H9 (cell line): ENCODE measurements around the gene CYTH4. TPM values are rescaled to one million over a fixed set of nuclear protein-coding genes. Genes with fewer than 3 reads are reported as not detected.

Experiments used
- DNase-seq: peaks from one replicate; pipeline ENCODE4 v3.0.0-alpha.2; 2017
- H2AFZ ChIP-seq: one replicate; pipeline ENCODE4 v1.6.1; 2013; ENCODE audit warnings: mild to moderate bottlenecking, low read length, control low read depth, moderate library complexity
- H2AK5ac ChIP-seq: 2 replicates; pipeline ENCODE4 v1.6.1; 2013; ENCODE audit warnings: low read length, control low read depth, mixed read lengths; ENCODE audit not compliant: insufficient read length
- H2BK120ac ChIP-seq: one replicate; pipeline ENCODE4 v1.6.1; 2013; ENCODE audit warnings: low read depth, mild to moderate bottlenecking, low read length, control low read depth, inconsistent platforms; ENCODE audit not compliant: poor library complexity, severe bottlenecking
- H2BK12ac ChIP-seq: 2 replicates; pipeline ENCODE4 v1.6.1; 2013; ENCODE audit warnings: low read length, control low read depth, mixed read lengths, low read depth; ENCODE audit not compliant: insufficient read length
- H2BK15ac ChIP-seq: 2 replicates; pipeline ENCODE4 v1.6.1; 2013; ENCODE audit warnings: low read depth, low read length, control low read depth
- H2BK20ac ChIP-seq: one replicate; pipeline ENCODE4 v1.6.1; 2013; ENCODE audit warnings: low read depth, mild to moderate bottlenecking, low read length, control low read depth, inconsistent platforms; ENCODE audit not compliant: poor library complexity, severe bottlenecking
- H2BK5ac ChIP-seq: 2 replicates; pipeline ENCODE4 v1.6.1; 2013; ENCODE audit warnings: low read length, control low read depth, mixed read lengths; ENCODE audit not compliant: insufficient read length
- H3K14ac ChIP-seq: 2 replicates; pipeline ENCODE4 v1.6.1; 2013; ENCODE audit warnings: low read length, control low read depth; ENCODE audit not compliant: insufficient read depth
- H3K18ac ChIP-seq: 2 replicates; pipeline ENCODE4 v1.6.1; 2013; ENCODE audit warnings: low read depth, mild to moderate bottlenecking, mixed read lengths, low read length, control low read depth; ENCODE audit not compliant: insufficient read length
- H3K23ac ChIP-seq: 2 replicates; pipeline ENCODE4 v1.6.1; 2013; ENCODE audit warnings: low read length, control low read depth, mixed read lengths, low read depth; ENCODE audit not compliant: insufficient read length
- H3K23me2 ChIP-seq: 2 replicates; pipeline ENCODE4 v1.6.1; 2013; ENCODE audit warnings: low read depth, mild to moderate bottlenecking, mixed read lengths, low read length, control low read depth; ENCODE audit not compliant: insufficient read length, poor library complexity, severe bottlenecking
- H3K27ac ChIP-seq: 2 replicates; pipeline ENCODE4 v1.5.1; 2013; ENCODE audit warnings: low read length, control low read depth, mixed read lengths, low read depth; ENCODE audit not compliant: insufficient read length
- H3K27me3 ChIP-seq: 2 replicates; pipeline ENCODE4 v1.6.1; 2013; ENCODE audit warnings: low read length, control low read depth, inconsistent platforms; ENCODE audit not compliant: insufficient read depth
- H3K4ac ChIP-seq: 2 replicates; pipeline ENCODE4 v1.6.1; 2013; ENCODE audit warnings: low read depth, mild to moderate bottlenecking, control low read depth, inconsistent platforms, low read length, moderate library complexity
- H3K4me1 ChIP-seq: 2 replicates; pipeline ENCODE4 v1.6.1; 2013; ENCODE audit warnings: low read length, control low read depth, inconsistent platforms; ENCODE audit not compliant: insufficient read depth
- H3K4me2 ChIP-seq: 2 replicates; pipeline ENCODE4 v1.6.1; 2013; ENCODE audit warnings: low read length, control low read depth, mixed read lengths; ENCODE audit not compliant: insufficient read length, insufficient read depth
- H3K56ac ChIP-seq: 2 replicates; pipeline ENCODE4 v1.6.1; 2013; ENCODE audit warnings: low read depth, mild to moderate bottlenecking, mixed read lengths, low read length, control low read depth; ENCODE audit not compliant: insufficient read length
- H3K79me1 ChIP-seq: 2 replicates; pipeline ENCODE4 v1.6.1; 2013; ENCODE audit warnings: low read depth, mild to moderate bottlenecking, moderate library complexity, low read length, control low read depth, inconsistent platforms; ENCODE audit not compliant: insufficient read depth, poor library complexity, severe bottlenecking
- H3K79me2 ChIP-seq: 2 replicates; pipeline ENCODE4 v1.6.1; 2013; ENCODE audit warnings: low read length, control low read depth, inconsistent platforms; ENCODE audit not compliant: insufficient read depth
- H3K9ac ChIP-seq: 2 replicates; pipeline ENCODE4 v1.6.1; 2013; ENCODE audit warnings: low read length, control low read depth, mixed read lengths; ENCODE audit not compliant: insufficient read length; ENCODE audit errors: extremely low read depth
- H3K9me3 ChIP-seq: one replicate; pipeline ENCODE4 v1.6.1; 2013; ENCODE audit warnings: low read depth, low read length, inconsistent platforms; ENCODE audit not compliant: control insufficient read depth
- H3T11ph ChIP-seq: one replicate; pipeline ENCODE4 v1.6.1; 2013; ENCODE audit warnings: mild to moderate bottlenecking, low read length, control low read depth, inconsistent platforms
- H4K20me1 ChIP-seq: one replicate; pipeline ENCODE4 v1.6.1; 2013; ENCODE audit not compliant: control insufficient read depth, insufficient read length, insufficient read depth
- H4K5ac ChIP-seq: 2 replicates; pipeline ENCODE4 v1.6.1; 2013; ENCODE audit warnings: low read depth, mild to moderate bottlenecking, mixed read lengths, low read length, control low read depth; ENCODE audit not compliant: insufficient read length
- H4K8ac ChIP-seq: replicated peaks from 2 replicates; pipeline ENCODE4 v1.6.1; 2013; ENCODE audit warnings: low read length, control low read depth, mixed read lengths, low read depth; ENCODE audit not compliant: insufficient read length
- H4K91ac ChIP-seq: 2 replicates; pipeline ENCODE4 v1.6.1; 2013; ENCODE audit warnings: low read depth, mild to moderate bottlenecking, moderate library complexity, mixed read lengths, low read length, control low read depth; ENCODE audit not compliant: insufficient read length
- H3K27ac Mint-ChIP-seq, 3 experiments: 2 replicates in 2 of 3; 3 replicates in 1 of 3; pipeline ENCODE4 v1.8.0; 2020 to 2021; ENCODE audit warnings: mixed read lengths in 3 of 3, mild to moderate bottlenecking in 1 of 3, moderate library complexity in 1 of 3
- H3K27me3 Mint-ChIP-seq: 2 replicates; pipeline ENCODE4 v1.8.0; 2021; ENCODE audit warnings: low read depth, mild to moderate bottlenecking, moderate library complexity, mixed read lengths
- H3K36me3 Mint-ChIP-seq, 3 experiments: 2 replicates in 2 of 3; 3 replicates in 1 of 3; pipeline ENCODE4 v1.8.0; 2020 to 2021; ENCODE audit warnings: low read depth in 3 of 3, mixed read lengths in 3 of 3; ENCODE audit not compliant: insufficient read depth in 1 of 3
- H3K4me1 Mint-ChIP-seq, 2 experiments: 2 replicates each; pipeline ENCODE4 v1.8.0; 2020; ENCODE audit warnings: mixed read lengths in 2 of 2
- H3K4me3 Mint-ChIP-seq, 2 experiments: 2 replicates in 1 of 2; 3 replicates in 1 of 2; pipeline ENCODE4 v1.8.0; 2020 to 2021; ENCODE audit warnings: mild to moderate bottlenecking in 2 of 2, mixed read lengths in 2 of 2, moderate library complexity in 1 of 2
- H3K9me3 Mint-ChIP-seq, 2 experiments: 2 replicates in 1 of 2; 3 replicates in 1 of 2; pipeline ENCODE4 v1.8.0; 2020; ENCODE audit warnings: mild to moderate bottlenecking in 2 of 2, mixed read lengths in 2 of 2, moderate library complexity in 1 of 2
- WGBS: extraction: QIAGEN DNeasy Blood & Tissue Kit; methylation state at CpG from one replicate; pipeline ENCODE4 v1.1.7; 2013; ENCODE audit warnings: missing lambda C conversion rate, low lambda C conversion rate, mixed read lengths; ENCODE audit not compliant: insufficient read length; ENCODE audit errors: extremely low coverage; 5-methylcytosine and 5-hydroxymethylcytosine counted together
- total RNA-seq: library from RNA; stranded (reverse); gene quantifications from 2 replicates; pipeline ENCODE4 v1.2.1, GENCODE V29; 2021
- TF ChIP-seq, protein P1 (sequence below): fragments of 200-600 bp; sonication (generic); conservative IDR thresholded peaks from 3 replicates; pipeline ENCODE4 v1.8.0; 2021; ENCODE audit warnings: antibody characterized with exemption, mild to moderate bottlenecking

Gene CYTH4
- total RNA-seq, 1 experiment from 2014 or later, result not detected

DNA sequence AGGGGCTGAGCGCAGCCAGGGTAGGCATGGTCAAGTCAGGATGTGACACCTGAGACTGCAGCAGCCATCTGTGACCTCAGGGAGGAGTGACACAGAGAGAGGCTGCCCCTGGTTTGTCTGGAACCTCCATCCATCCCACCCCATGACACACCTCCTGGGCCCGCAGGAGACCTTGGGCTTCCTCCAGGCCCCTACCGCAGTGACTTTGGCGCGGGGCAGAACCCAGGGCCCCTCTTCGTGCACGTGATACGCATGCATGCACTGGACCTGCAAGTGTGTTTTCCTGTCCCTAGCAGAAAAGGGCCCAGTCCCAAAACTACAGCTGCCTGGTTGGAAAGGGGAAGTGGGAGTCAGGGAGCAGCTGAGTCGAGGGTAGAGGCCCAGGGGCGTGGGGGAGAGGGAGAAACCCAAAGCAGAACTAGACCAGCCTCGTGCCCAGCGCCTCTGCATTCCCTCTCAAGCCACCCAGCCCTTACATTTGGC, 7.9 kb upstream of the CYTH4 start:
- Histone ChIP-seq H4K5ac (no peak overlapping the region), H3K4me2 (no peak overlapping the region), H4K8ac (no peak overlapping the region), H3K4ac (no peak overlapping the region), H2BK12ac (no peak overlapping the region), H3K9ac (no peak overlapping the region), H2AK5ac (no peak overlapping the region), H3K79me1 (no peaks in the 10 kb centered on the region), H3K4me1 (no peaks in the 10 kb centered on the region), H3K79me2 (no peaks in the 10 kb centered on the region), H3T11ph (no peak overlapping the region), H3K27ac (no peak overlapping the region), H3K14ac (no peak overlapping the region), H4K20me1 (no peaks in the 10 kb centered on the region), H2BK20ac (no peak overlapping the region), H3K23ac (no peak overlapping the region), H2BK15ac (no peak overlapping the region), H3K18ac (no peak overlapping the region), H3K56ac (no peak overlapping the region), H2AFZ (no peak overlapping the region), H2BK120ac (no peak overlapping the region), H4K91ac (no peak overlapping the region), H2BK5ac (no peak overlapping the region), H3K23me2 (no peaks in the 10 kb centered on the region), H3K9me3 (no peaks in the 10 kb centered on the region), H3K27me3 (no peaks in the 10 kb centered on the region)
- H3K4me1 Mint-ChIP-seq, result peaks cover 2% of the 10 kb centered on the region in 2 experiments
- no peak for DNase-seq
- WGBS, result no CpG with 5 or more reads among the region's 12 CpGs
- no peaks in the 10 kb centered on the region; a peak in 1 of 5 replicates for H3K9me3 Mint-ChIP-seq
- H3K36me3 Mint-ChIP-seq, result no peaks in the 10 kb centered on the region
- TF ChIP-seq, protein P1, sequence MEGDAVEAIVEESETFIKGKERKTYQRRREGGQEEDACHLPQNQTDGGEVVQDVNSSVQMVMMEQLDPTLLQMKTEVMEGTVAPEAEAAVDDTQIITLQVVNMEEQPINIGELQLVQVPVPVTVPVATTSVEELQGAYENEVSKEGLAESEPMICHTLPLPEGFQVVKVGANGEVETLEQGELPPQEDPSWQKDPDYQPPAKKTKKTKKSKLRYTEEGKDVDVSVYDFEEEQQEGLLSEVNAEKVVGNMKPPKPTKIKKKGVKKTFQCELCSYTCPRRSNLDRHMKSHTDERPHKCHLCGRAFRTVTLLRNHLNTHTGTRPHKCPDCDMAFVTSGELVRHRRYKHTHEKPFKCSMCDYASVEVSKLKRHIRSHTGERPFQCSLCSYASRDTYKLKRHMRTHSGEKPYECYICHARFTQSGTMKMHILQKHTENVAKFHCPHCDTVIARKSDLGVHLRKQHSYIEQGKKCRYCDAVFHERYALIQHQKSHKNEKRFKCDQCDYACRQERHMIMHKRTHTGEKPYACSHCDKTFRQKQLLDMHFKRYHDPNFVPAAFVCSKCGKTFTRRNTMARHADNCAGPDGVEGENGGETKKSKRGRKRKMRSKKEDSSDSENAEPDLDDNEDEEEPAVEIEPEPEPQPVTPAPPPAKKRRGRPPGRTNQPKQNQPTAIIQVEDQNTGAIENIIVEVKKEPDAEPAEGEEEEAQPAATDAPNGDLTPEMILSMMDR, result no peak
- H3K27me3 Mint-ChIP-seq, result peaks cover 45% of the 10 kb centered on the region
- no peak overlapping the region for H3K4me3 Mint-ChIP-seq
- no peak overlapping the region; a peak in 1 of 7 replicates for H3K27ac Mint-ChIP-seq
